ENCODE data around the gene SAMD4A.

SAMD4A gene

GRCh38 chr14:54785778-54786770, 219.1 kb downstream of the SAMD4A start:
- no peak for DNase-seq
- Histone ChIP-seq H3K4me1 (peaks cover 3% of the 10 kb centered on the region), H3K36me3 (no peaks in the 10 kb centered on the region), H3K9me3 (no peaks in the 10 kb centered on the region), H3K4me3 (ENCODE audit: low read depth, low read length) (no peak overlapping the region), H3K27me3 (no peaks in the 10 kb centered on the region)
- TF ChIP-seq, protein P1, sequence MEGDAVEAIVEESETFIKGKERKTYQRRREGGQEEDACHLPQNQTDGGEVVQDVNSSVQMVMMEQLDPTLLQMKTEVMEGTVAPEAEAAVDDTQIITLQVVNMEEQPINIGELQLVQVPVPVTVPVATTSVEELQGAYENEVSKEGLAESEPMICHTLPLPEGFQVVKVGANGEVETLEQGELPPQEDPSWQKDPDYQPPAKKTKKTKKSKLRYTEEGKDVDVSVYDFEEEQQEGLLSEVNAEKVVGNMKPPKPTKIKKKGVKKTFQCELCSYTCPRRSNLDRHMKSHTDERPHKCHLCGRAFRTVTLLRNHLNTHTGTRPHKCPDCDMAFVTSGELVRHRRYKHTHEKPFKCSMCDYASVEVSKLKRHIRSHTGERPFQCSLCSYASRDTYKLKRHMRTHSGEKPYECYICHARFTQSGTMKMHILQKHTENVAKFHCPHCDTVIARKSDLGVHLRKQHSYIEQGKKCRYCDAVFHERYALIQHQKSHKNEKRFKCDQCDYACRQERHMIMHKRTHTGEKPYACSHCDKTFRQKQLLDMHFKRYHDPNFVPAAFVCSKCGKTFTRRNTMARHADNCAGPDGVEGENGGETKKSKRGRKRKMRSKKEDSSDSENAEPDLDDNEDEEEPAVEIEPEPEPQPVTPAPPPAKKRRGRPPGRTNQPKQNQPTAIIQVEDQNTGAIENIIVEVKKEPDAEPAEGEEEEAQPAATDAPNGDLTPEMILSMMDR (IDR thresholded peaks at IDR 0.05; ENCODE audit: low read depth, low read length), result no peak

DNA sequence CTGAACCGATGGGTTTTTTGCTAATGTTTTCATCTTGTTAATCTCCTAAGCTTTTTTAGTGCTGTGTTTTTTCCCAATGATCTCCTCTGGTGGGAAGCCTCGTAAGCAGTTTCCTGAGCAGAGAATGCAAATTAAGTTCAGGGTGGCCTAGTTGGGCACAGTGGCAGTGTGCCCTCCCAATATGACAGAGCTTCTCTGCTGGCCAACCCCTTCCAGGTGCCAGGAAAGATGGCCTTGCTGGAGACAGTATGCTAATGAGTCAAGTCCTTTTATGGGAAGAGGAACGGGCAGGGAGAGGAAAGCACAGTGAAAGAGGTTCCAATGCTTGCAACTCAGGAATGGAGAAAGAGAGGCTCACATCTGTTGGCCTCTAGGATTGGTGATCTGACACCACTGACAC, 219.9 kb downstream of the SAMD4A start:
- no peaks in the 10 kb centered on the region for H3K27me3 ChIP-seq
- no peaks in the 10 kb centered on the region for H3K9me3 ChIP-seq
- peaks cover 3% of the 10 kb centered on the region for H3K4me1 ChIP-seq
- no peak overlapping the region for H3K4me3 ChIP-seq (ENCODE audit: low read depth, low read length)
- DNase-seq, result no peak
- no peaks in the 10 kb centered on the region for H3K36me3 ChIP-seq
- TF ChIP-seq, protein P1 (IDR thresholded peaks at IDR 0.05; ENCODE audit: low read depth, low read length), result no peak

GRCh38 chr14:54787261-54787660, 220.3 kb downstream of the SAMD4A start:
- peaks cover 3% of the 10 kb centered on the region for H3K4me1 ChIP-seq
- no peaks in the 10 kb centered on the region for H3K36me3 ChIP-seq
- H3K9me3 ChIP-seq, result no peaks in the 10 kb centered on the region
- H3K4me3 ChIP-seq (ENCODE audit: low read depth, low read length), result no peak overlapping the region
- TF ChIP-seq, protein P1 (IDR thresholded peaks at IDR 0.05; ENCODE audit: low read depth, low read length), result no peak
- no peak for DNase-seq
- no peaks in the 10 kb centered on the region for H3K27me3 ChIP-seq

- Histone ChIP-seq H3K36me3 (no peaks in the 10 kb centered on the region), H3K27me3 (no peaks in the 10 kb centered on the region), H3K4me3 (ENCODE audit: low read depth, low read length) (no peak overlapping the region), H3K9me3 (no peaks in the 10 kb centered on the region), H3K4me1 (peaks cover 3% of the 10 kb centered on the region)
- no peak for DNase-seq
- TF ChIP-seq, protein P1 (IDR thresholded peaks at IDR 0.05; ENCODE audit: low read depth, low read length), result no peak
Measured at GRCh38 chr14:54788701-54789100, 221.8 kb downstream of the SAMD4A start.

DNA sequence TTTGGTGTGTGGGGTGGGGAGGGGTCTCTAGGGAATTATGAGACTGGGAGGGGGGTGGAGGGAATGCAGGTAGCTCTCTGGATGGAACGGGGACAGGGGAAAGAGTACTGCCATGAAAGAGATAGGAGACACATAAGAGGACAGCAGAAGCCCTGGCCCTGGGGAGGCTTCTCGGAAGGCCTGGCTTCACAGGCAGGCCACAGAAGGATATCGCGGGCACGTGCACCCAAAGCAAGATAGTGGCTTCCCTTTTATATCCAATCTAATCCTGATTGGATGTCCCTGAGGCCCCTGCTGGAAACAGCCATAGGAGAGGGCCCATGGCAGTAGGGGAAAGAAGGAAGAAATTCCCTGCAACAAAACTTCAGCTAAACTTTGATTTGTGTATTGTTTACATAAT, 222.2 kb downstream of the SAMD4A start:
- DNase-seq, result no peak
- H3K27me3 ChIP-seq, result no peaks in the 10 kb centered on the region
- peaks cover 3% of the 10 kb centered on the region for H3K4me1 ChIP-seq
- H3K9me3 ChIP-seq, result no peaks in the 10 kb centered on the region
- TF ChIP-seq, protein P1 (IDR thresholded peaks at IDR 0.05; ENCODE audit: low read depth, low read length), result no peak
- no peak overlapping the region for H3K4me3 ChIP-seq (ENCODE audit: low read depth, low read length)
- H3K36me3 ChIP-seq, result no peaks in the 10 kb centered on the region
